ENCODE data around the gene FRK. TPM values are rescaled to one million over a fixed set of nuclear protein-coding genes. Genes with fewer than 3 reads are reported as not detected.

Gene FRK
- total and polyA plus RNA-seq, 5 donors from 2014 or later: not detected

DNA sequence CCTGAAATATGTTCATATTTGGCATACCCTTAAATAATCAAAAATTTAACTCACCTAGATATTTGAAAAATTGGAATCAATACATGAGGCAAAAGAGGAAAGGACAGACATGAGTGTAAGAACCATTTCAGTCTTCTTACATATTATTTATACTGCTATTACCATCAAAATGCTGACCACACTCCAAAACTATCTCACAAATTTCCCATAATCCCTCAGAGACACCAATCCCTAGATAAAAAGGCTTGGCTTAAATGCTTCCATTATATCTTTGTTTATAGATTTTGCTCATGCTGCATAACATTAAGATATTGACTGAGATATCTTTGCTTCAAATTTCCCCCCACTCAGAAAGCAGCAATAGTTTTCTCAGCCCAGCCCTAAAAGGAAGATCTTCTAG lies 28.3 kb upstream of the FRK start:
- Histone ChIP-seq H3K27ac (ENCODE audit: insufficient read depth, low read length, poor library complexity, severe bottlenecking) (no peak overlapping the region), H3K4me1 (ENCODE audit: control insufficient read depth, insufficient read depth, low read length, poor library complexity, severe bottlenecking) (no peaks in the 10 kb centered on the region), H3K9me3 (ENCODE audit: control insufficient read depth in 2 of 2, low read length in 2 of 2) (no peaks in the 10 kb centered on the region), H3K4me3 (ENCODE audit: low read depth, low read length) (no peak overlapping the region), H3K27me3 (ENCODE audit: control insufficient read depth, insufficient read depth, low read length) (no peaks in the 10 kb centered on the region), H3K36me3 (ENCODE audit: control insufficient read depth, insufficient read depth, low read length) (no peaks in the 10 kb centered on the region)
- H3K4me3 Mint-ChIP-seq: no peak overlapping the region
- DNase-seq (no peak), ATAC-seq (ENCODE audit: low read depth in 2 of 2) (no peak)
- no peaks in the 10 kb centered on the region for H3K9me3 Mint-ChIP-seq
- H3K4me1 Mint-ChIP-seq: no peaks in the 10 kb centered on the region
- no peaks in the 10 kb centered on the region for H3K36me3 Mint-ChIP-seq
- peaks cover 23% of the 10 kb centered on the region for H3K27me3 Mint-ChIP-seq
- no peak overlapping the region for H3K27ac Mint-ChIP-seq

DNA sequence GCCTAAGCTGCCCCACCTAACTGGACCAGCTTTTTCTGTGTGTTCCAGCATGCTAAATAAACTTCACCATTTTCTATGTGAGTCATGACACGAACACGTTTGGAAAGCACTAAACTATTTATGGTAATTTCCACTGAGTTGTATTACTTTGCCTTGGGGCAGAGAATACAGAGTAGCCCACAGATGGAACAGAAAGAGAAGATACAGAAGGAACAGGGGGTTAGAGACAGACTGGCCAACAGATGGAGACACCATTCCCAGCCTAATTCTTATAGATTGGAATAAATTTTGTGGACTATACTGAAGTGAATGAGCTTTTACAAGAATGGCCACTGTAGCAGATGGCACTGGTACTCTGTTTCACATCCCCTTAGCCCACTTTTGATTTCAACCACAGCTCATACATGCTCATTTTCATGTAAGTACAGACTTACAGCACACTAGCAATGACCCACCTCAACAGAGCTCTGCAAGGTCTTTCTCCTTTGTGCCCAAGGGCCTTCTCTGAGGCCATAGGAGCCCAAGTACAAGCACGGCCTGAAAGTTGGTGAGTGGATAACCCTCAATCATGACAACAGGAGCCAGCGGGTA lies 26.8 kb upstream of the FRK start:
- Mint-ChIP-seq H3K27ac (no peak overlapping the region), H3K4me3 (no peak overlapping the region), H3K27me3 (peaks cover 23% of the 10 kb centered on the region), H3K36me3 (no peaks in the 10 kb centered on the region), H3K4me1 (no peaks in the 10 kb centered on the region), H3K9me3 (no peaks in the 10 kb centered on the region)
- H3K4me3 ChIP-seq (ENCODE audit: low read depth, low read length): no peak overlapping the region
- no peaks in the 10 kb centered on the region for H3K27me3 ChIP-seq (ENCODE audit: control insufficient read depth, insufficient read depth, low read length)
- no peak overlapping the region for H3K27ac ChIP-seq (ENCODE audit: insufficient read depth, low read length, poor library complexity, severe bottlenecking)
- ATAC-seq (ENCODE audit: low read depth in 2 of 2) (peak in 1 of 2 donors; percentile 66), DNase-seq (no peak)
- no peaks in the 10 kb centered on the region for H3K9me3 ChIP-seq (ENCODE audit: control insufficient read depth in 2 of 2, low read length in 2 of 2)
- no peaks in the 10 kb centered on the region for H3K4me1 ChIP-seq (ENCODE audit: control insufficient read depth, insufficient read depth, low read length, poor library complexity, severe bottlenecking)
- no peaks in the 10 kb centered on the region for H3K36me3 ChIP-seq (ENCODE audit: control insufficient read depth, insufficient read depth, low read length)

DNA sequence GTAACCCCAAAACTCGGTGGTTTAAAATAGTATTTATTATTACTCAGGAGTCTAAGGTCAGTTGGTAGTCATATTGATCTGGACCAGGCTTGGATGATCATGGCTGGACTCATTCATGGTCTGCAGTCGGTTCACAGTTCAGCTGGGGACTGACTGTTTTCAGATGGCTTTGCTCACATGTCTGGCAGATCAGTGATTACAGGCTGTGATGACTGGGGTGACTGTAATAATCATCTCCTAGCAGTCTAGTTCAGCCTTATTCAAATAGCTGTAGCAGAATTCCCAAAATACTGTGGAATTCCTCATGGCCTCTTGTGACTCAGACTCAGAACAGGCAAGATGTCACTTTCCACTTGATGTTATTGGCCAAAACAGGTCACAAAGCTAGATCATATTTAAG lies 23.6 kb upstream of the FRK start:
- Mint-ChIP-seq H3K27me3 (peaks cover 29% of the 10 kb centered on the region), H3K27ac (no peak overlapping the region), H3K36me3 (no peaks in the 10 kb centered on the region), H3K9me3 (no peaks in the 10 kb centered on the region), H3K4me3 (no peak overlapping the region), H3K4me1 (no peaks in the 10 kb centered on the region)
- H3K36me3 ChIP-seq (ENCODE audit: control insufficient read depth, insufficient read depth, low read length): no peaks in the 10 kb centered on the region
- H3K27ac ChIP-seq (ENCODE audit: insufficient read depth, low read length, poor library complexity, severe bottlenecking): no peak overlapping the region
- ATAC-seq (ENCODE audit: low read depth in 2 of 2) (no peak), DNase-seq (no peak)
- no peaks in the 10 kb centered on the region for H3K9me3 ChIP-seq (ENCODE audit: control insufficient read depth in 2 of 2, low read length in 2 of 2)
- H3K27me3 ChIP-seq (ENCODE audit: control insufficient read depth, insufficient read depth, low read length): no peaks in the 10 kb centered on the region
- H3K4me1 ChIP-seq (ENCODE audit: control insufficient read depth, insufficient read depth, low read length, poor library complexity, severe bottlenecking): no peaks in the 10 kb centered on the region
- H3K4me3 ChIP-seq (ENCODE audit: low read depth, low read length): no peak overlapping the region

DNA sequence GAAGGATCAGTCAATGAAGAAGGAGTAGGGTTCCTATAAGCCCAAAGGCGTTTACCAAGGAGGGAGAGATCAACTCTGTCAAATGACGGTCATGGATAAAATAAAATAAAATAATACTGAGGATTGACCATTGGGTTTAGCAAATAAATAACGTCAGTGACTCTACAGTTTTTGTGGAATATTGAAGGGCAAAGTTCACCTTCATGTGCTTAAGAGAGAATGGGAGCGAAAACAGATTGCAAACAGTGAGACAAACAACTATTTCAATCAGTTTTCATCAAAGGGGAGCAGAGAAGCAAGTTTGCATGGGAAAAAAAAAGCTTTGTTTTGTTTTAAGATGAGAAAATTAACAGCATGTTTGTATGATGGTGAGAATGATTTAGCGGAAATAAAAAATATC lies 22.4 kb upstream of the FRK start:
- Histone ChIP-seq H3K27ac (ENCODE audit: insufficient read depth, low read length, poor library complexity, severe bottlenecking) (no peak overlapping the region), H3K4me3 (ENCODE audit: low read depth, low read length) (no peak overlapping the region)
- no peaks in the 10 kb centered on the region for H3K36me3 Mint-ChIP-seq

DNA sequence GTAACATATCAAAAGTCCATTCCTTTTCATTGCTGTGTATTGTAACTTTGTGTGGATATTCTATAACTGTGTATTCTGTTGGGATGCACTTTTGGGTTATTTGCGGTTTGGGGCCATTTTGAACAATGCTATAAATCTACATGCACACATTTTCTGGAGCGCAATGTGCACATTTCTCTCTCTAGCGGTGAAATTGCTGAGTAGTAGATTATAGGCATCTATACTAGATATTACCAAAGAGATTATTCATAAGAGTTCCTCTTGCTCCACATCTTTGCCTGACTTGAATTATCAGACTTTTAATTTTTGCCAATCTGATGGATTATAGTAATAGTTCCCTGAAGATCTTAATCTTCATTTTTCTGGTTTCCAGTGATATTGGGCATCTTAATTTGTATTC lies 18.3 kb upstream of the FRK start:
- Mint-ChIP-seq H3K27ac (no peak overlapping the region), H3K4me3 (no peak overlapping the region), H3K27me3 (peaks cover 25% of the 10 kb centered on the region), H3K9me3 (no peaks in the 10 kb centered on the region), H3K36me3 (no peaks in the 10 kb centered on the region), H3K4me1 (no peaks in the 10 kb centered on the region)
- no peak for ATAC-seq (ENCODE audit: low read depth in 2 of 2)
- Histone ChIP-seq H3K27ac (ENCODE audit: insufficient read depth, low read length, poor library complexity, severe bottlenecking) (no peak overlapping the region), H3K4me3 (ENCODE audit: low read depth, low read length) (no peak overlapping the region), H3K36me3 (ENCODE audit: control insufficient read depth, insufficient read depth, low read length) (no peaks in the 10 kb centered on the region), H3K4me1 (ENCODE audit: control insufficient read depth, insufficient read depth, low read length, poor library complexity, severe bottlenecking) (no peaks in the 10 kb centered on the region), H3K9me3 (ENCODE audit: control insufficient read depth in 2 of 2, low read length in 2 of 2) (no peaks in the 10 kb centered on the region), H3K27me3 (ENCODE audit: control insufficient read depth, insufficient read depth, low read length) (no peaks in the 10 kb centered on the region)
- no peak for DNase-seq

More for the DNA sequence above, 22.4 kb upstream of the FRK start:
- Histone ChIP-seq H3K4me1 (ENCODE audit: control insufficient read depth, insufficient read depth, low read length, poor library complexity, severe bottlenecking) (no peaks in the 10 kb centered on the region), H3K9me3 (ENCODE audit: control insufficient read depth in 2 of 2, low read length in 2 of 2) (no peaks in the 10 kb centered on the region), H3K27me3 (ENCODE audit: control insufficient read depth, insufficient read depth, low read length) (no peaks in the 10 kb centered on the region), H3K36me3 (ENCODE audit: control insufficient read depth, insufficient read depth, low read length) (no peaks in the 10 kb centered on the region)
- Mint-ChIP-seq H3K4me1 (no peaks in the 10 kb centered on the region), H3K9me3 (no peaks in the 10 kb centered on the region), H3K27me3 (peaks cover 29% of the 10 kb centered on the region), H3K4me3 (no peak overlapping the region), H3K27ac (no peak overlapping the region)
- no peak for ATAC-seq (ENCODE audit: low read depth in 2 of 2)
- no peak for DNase-seq

DNA sequence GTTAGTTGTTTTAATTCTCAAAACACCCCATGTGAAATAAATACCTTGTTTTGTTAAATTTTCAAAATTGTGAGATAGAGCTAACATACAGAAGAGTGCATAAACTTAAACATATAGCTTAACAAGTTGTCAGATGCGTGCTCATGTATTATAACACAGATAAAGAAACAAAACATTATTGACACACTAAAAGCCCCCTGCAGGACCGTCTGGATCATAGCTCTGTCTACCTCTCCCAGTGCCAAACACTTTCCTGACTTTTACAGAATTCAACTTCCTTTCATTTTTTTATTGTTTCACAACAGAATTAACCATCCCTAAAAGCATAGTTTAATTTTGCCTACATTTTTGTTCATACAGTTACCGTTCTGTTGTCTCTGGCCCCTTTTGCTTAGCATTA lies 17.8 kb upstream of the FRK start:
- Histone ChIP-seq H3K4me1 (ENCODE audit: control insufficient read depth, insufficient read depth, low read length, poor library complexity, severe bottlenecking) (no peaks in the 10 kb centered on the region), H3K9me3 (ENCODE audit: control insufficient read depth in 2 of 2, low read length in 2 of 2) (no peaks in the 10 kb centered on the region), H3K4me3 (ENCODE audit: low read depth, low read length) (no peak overlapping the region), H3K27ac (ENCODE audit: insufficient read depth, low read length, poor library complexity, severe bottlenecking) (no peak overlapping the region), H3K27me3 (ENCODE audit: control insufficient read depth, insufficient read depth, low read length) (no peaks in the 10 kb centered on the region), H3K36me3 (ENCODE audit: control insufficient read depth, insufficient read depth, low read length) (no peaks in the 10 kb centered on the region)
- no peaks in the 10 kb centered on the region for H3K9me3 Mint-ChIP-seq
- no peak overlapping the region for H3K27ac Mint-ChIP-seq
- no peaks in the 10 kb centered on the region for H3K36me3 Mint-ChIP-seq
- DNase-seq (no peak), ATAC-seq (ENCODE audit: low read depth in 2 of 2) (no peak)
- H3K27me3 Mint-ChIP-seq: peaks cover 25% of the 10 kb centered on the region
- H3K4me3 Mint-ChIP-seq: no peak overlapping the region
- no peaks in the 10 kb centered on the region for H3K4me1 Mint-ChIP-seq

DNA sequence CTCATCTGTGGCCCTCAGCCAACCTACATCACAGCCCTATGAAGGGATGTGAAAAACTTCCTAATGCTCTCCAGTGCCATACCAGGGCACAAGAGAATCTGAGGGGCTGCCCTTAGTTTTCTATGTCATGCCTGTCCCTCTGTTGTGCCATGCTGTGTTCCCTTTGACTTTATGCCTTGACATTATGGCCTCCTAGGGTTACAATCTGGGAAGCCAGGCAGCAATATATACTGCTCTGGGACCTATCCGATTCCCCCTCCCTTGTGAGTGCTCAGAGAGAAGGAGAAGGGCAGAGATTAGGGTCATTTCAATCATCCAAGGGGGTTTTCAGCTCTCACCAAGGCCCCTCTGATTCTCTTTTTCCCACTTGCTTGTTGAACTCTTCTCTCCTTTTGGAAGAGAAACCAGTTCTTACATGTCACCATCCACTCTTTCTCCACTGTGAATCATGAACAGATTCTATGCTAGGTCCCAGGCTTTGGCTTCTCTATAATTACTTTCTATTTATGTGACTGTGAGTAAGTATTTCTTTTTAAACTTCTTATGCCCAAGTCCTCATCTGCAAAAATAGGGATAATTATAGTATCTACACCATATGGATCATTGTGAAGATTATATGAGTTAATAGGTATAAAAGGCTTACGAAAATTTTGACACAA lies 14.2 kb upstream of the FRK start:
- Mint-ChIP-seq H3K4me3 (no peak overlapping the region), H3K27ac (no peak overlapping the region), H3K4me1 (no peaks in the 10 kb centered on the region), H3K36me3 (no peaks in the 10 kb centered on the region), H3K27me3 (peaks cover 8% of the 10 kb centered on the region), H3K9me3 (no peaks in the 10 kb centered on the region)
- DNase-seq (no peak), ATAC-seq (ENCODE audit: low read depth in 2 of 2) (no peak)
- Histone ChIP-seq H3K27ac (ENCODE audit: insufficient read depth, low read length, poor library complexity, severe bottlenecking) (no peak overlapping the region), H3K4me1 (ENCODE audit: control insufficient read depth, insufficient read depth, low read length, poor library complexity, severe bottlenecking) (no peaks in the 10 kb centered on the region), H3K4me3 (ENCODE audit: low read depth, low read length) (no peak overlapping the region), H3K36me3 (ENCODE audit: control insufficient read depth, insufficient read depth, low read length) (no peaks in the 10 kb centered on the region), H3K9me3 (ENCODE audit: control insufficient read depth in 2 of 2, low read length in 2 of 2) (no peaks in the 10 kb centered on the region), H3K27me3 (ENCODE audit: control insufficient read depth, insufficient read depth, low read length) (no peaks in the 10 kb centered on the region)

DNA sequence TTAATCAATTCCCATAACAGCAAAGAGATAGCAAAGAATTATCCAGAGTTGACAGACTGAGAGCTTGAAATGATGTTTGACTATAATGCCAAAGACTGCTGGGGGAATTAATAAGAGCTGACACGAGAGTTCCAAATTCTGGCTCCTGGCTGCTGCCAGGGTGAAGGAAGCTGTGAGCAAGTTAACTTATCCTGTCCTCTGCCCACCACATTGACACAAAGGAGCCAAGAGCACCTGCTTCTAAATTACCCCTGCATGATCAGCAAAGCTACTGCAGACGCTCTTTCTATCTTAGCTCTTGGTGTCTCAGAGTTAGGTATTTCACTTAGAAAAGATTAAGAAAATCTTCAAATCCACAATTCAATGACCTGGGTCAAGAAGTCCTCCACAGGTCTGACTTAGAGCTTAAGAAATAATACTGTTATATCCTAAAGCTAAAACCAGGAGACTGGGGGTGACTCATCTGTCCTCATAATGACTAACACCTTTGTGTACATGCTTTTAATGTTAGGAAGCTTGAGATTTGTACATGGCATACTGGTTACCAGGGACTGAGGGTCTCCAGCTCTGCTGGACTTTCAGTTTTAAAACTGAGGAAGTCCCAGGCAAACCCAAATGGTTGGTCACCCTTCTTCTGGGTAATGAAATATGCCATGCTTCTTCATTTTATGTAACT lies 13.2 kb upstream of the FRK start:
- H3K4me1 Mint-ChIP-seq: no peaks in the 10 kb centered on the region
- Histone ChIP-seq H3K27me3 (ENCODE audit: control insufficient read depth, insufficient read depth, low read length) (no peaks in the 10 kb centered on the region), H3K27ac (ENCODE audit: insufficient read depth, low read length, poor library complexity, severe bottlenecking) (no peak overlapping the region), H3K4me1 (ENCODE audit: control insufficient read depth, insufficient read depth, low read length, poor library complexity, severe bottlenecking) (no peaks in the 10 kb centered on the region), H3K36me3 (ENCODE audit: control insufficient read depth, insufficient read depth, low read length) (no peaks in the 10 kb centered on the region), H3K4me3 (ENCODE audit: low read depth, low read length) (no peak overlapping the region), H3K9me3 (ENCODE audit: control insufficient read depth in 2 of 2, low read length in 2 of 2) (no peaks in the 10 kb centered on the region)
- no peak overlapping the region for H3K27ac Mint-ChIP-seq
- peaks cover 8% of the 10 kb centered on the region for H3K27me3 Mint-ChIP-seq
- no peak for DNase-seq
- no peaks in the 10 kb centered on the region for H3K9me3 Mint-ChIP-seq
- no peaks in the 10 kb centered on the region for H3K36me3 Mint-ChIP-seq
- H3K4me3 Mint-ChIP-seq: no peak overlapping the region
- no peak for ATAC-seq (ENCODE audit: low read depth in 2 of 2)

All from CD4-positive, CD25-positive, alpha-beta regulatory T cell (primary cell).